Measurements from ENCODE around the gene SLC36A3. TPM values are rescaled to one million over a fixed set of nuclear protein-coding genes. Genes with fewer than 3 reads are reported as not detected.
"Not testable (repeated sequence)": the region's sequence is repeated elsewhere in the genome, so short reads cannot be mapped to it uniquely, and the experiment has no call there.

Gene SLC36A3
- total and polyA plus RNA-seq, 2 of the 8 experiments (the other 6 are each of a cell fraction or from before 2014, with no cell fraction given), result not detected

- not testable (repeated sequence) for H3K27ac ChIP-seq (ENCODE audit: low read depth, low read length); H2AFZ ChIP-seq (ENCODE audit: low read length); H3K23me2 ChIP-seq (ENCODE audit: low read depth, low read length); H2BK15ac ChIP-seq (ENCODE audit: low read length); H2BK12ac ChIP-seq (ENCODE audit: low read depth, low read length); H3K4me1 ChIP-seq (replicated peaks in 1 of 4; ENCODE audit: control insufficient read depth in 3 of 4, insufficient read depth in 4 of 4, low read length in 3 of 4); H3K23ac ChIP-seq (ENCODE audit: insufficient read length); H4K20me1 ChIP-seq (replicated peaks in 1 of 2; ENCODE audit: control insufficient read depth in 1 of 2, insufficient read depth in 2 of 2, low read length in 2 of 2); H3K4me3 ChIP-seq (ENCODE audit: extremely low read depth in 1 of 4, insufficient read depth in 2 of 4, low read depth in 3 of 4, low read length in 4 of 4); H3K4me2 ChIP-seq (ENCODE audit: insufficient read depth in 1 of 2, low read depth in 2 of 2, low read length in 2 of 2); H3K79me1 ChIP-seq (ENCODE audit: low read depth, low read length); H4K91ac ChIP-seq (replicated peaks; ENCODE audit: insufficient read length, low read length); H3K36me3 ChIP-seq (ENCODE audit: control insufficient read depth in 2 of 4, insufficient read depth in 4 of 4, low read length in 3 of 4); H2BK20ac ChIP-seq (ENCODE audit: low read length); H3K9ac ChIP-seq (replicated peaks in 1 of 4; ENCODE audit: extremely low read depth in 1 of 4, low read depth in 3 of 4, low read length in 3 of 4); H3K79me2 ChIP-seq (ENCODE audit: control insufficient read depth in 1 of 2, insufficient read depth in 2 of 2, low read length in 2 of 2); H2AK5ac ChIP-seq (ENCODE audit: low read depth, low read length); H2BK120ac ChIP-seq (replicated peaks; ENCODE audit: low read depth, low read length); FAIRE-seq; H3K56ac ChIP-seq (replicated peaks; ENCODE audit: insufficient read length, low read depth, low read length); H3K27me3 ChIP-seq (replicated peaks in 1 of 4; ENCODE audit: control insufficient read depth in 3 of 4, extremely low read depth in 1 of 4, insufficient read depth in 3 of 4, low read length in 3 of 4); H2BK5ac ChIP-seq (ENCODE audit: low read depth, low read length); H3K18ac ChIP-seq (ENCODE audit: extremely low read depth, low read length); H4K5ac ChIP-seq (ENCODE audit: insufficient read length, low read depth, low read length); H3K4ac ChIP-seq (replicated peaks; ENCODE audit: insufficient read length, low read depth, low read length); H3K9me3 ChIP-seq (ENCODE audit: insufficient read depth in 2 of 2, low read depth in 1 of 2, low read length in 1 of 2); H4K8ac ChIP-seq (ENCODE audit: extremely low read depth, insufficient read depth, low read length); H3K14ac ChIP-seq (ENCODE audit: insufficient read length)
- DNase-seq (ENCODE audit: low read depth in 1 of 2, low spot score in 2 of 2), result peak in 1 of 2 experiments; percentile 38
- CTCF ChIA-PET (ENCODE audit: partially characterized antibody), result interaction anchor here (0.6 kb wide), 1 partner anchor 214 kb away, joined by 3 read pairs; no protein-coding TSS in a partner anchor
- 90% methylated on average over 15 of the region's 15 CpGs; no CpG with 5 or more reads in 1 of the 2 experiments for WGBS, 2 experiments (ENCODE audit: extremely low coverage in 1 of 2, insufficient coverage in 1 of 2, insufficient read length in 1 of 2, insufficient replicate concordance in 2 of 2, low coverage in 1 of 2, low lambda C conversion rate in 2 of 2, missing lambda C conversion rate in 1 of 2)
- POLR2A ChIA-PET (ENCODE audit: partially characterized antibody), result interaction anchor here (0.6 to 1.4 kb wide), 2 partner anchors 22 to 478 kb away, joined by 3 to 6 read pairs; no protein-coding TSS in a partner anchor
These were observed 6.3 kb upstream of the SLC36A3 start for GRCh38 chr5:151309821-151310220.

- not testable (repeated sequence) for H4K5ac ChIP-seq (ENCODE audit: insufficient read length, low read depth, low read length); H3K79me2 ChIP-seq (ENCODE audit: control insufficient read depth in 1 of 2, insufficient read depth in 2 of 2, low read length in 2 of 2); H2BK15ac ChIP-seq (ENCODE audit: low read length); H2AFZ ChIP-seq (ENCODE audit: low read length); H3K4me2 ChIP-seq (ENCODE audit: insufficient read depth in 1 of 2, low read depth in 2 of 2, low read length in 2 of 2); H4K91ac ChIP-seq (replicated peaks; ENCODE audit: insufficient read length, low read length); H3K4me1 ChIP-seq (replicated peaks in 1 of 4; ENCODE audit: control insufficient read depth in 3 of 4, insufficient read depth in 4 of 4, low read length in 3 of 4); H3K4me3 ChIP-seq (ENCODE audit: extremely low read depth in 1 of 4, insufficient read depth in 2 of 4, low read depth in 3 of 4, low read length in 4 of 4); H2AK5ac ChIP-seq (ENCODE audit: low read depth, low read length); H3K23ac ChIP-seq (ENCODE audit: insufficient read length); H4K20me1 ChIP-seq (replicated peaks in 1 of 2; ENCODE audit: control insufficient read depth in 1 of 2, insufficient read depth in 2 of 2, low read length in 2 of 2); H3K36me3 ChIP-seq (ENCODE audit: control insufficient read depth in 2 of 4, insufficient read depth in 4 of 4, low read length in 3 of 4); H2BK20ac ChIP-seq (ENCODE audit: low read length); H3K4ac ChIP-seq (replicated peaks; ENCODE audit: insufficient read length, low read depth, low read length); H3K56ac ChIP-seq (replicated peaks; ENCODE audit: insufficient read length, low read depth, low read length); H3K23me2 ChIP-seq (ENCODE audit: low read depth, low read length); H2BK12ac ChIP-seq (ENCODE audit: low read depth, low read length); H3K27ac ChIP-seq (ENCODE audit: low read depth, low read length); H3K27me3 ChIP-seq (replicated peaks in 1 of 4; ENCODE audit: control insufficient read depth in 3 of 4, extremely low read depth in 1 of 4, insufficient read depth in 3 of 4, low read length in 3 of 4); H3K14ac ChIP-seq (ENCODE audit: insufficient read length); H3K79me1 ChIP-seq (ENCODE audit: low read depth, low read length); H3K18ac ChIP-seq (ENCODE audit: extremely low read depth, low read length); H2BK5ac ChIP-seq (ENCODE audit: low read depth, low read length); H4K8ac ChIP-seq (ENCODE audit: extremely low read depth, insufficient read depth, low read length); H3K9me3 ChIP-seq (ENCODE audit: insufficient read depth in 2 of 2, low read depth in 1 of 2, low read length in 1 of 2); H3K9ac ChIP-seq (replicated peaks in 1 of 4; ENCODE audit: extremely low read depth in 1 of 4, low read depth in 3 of 4, low read length in 3 of 4); H2BK120ac ChIP-seq (replicated peaks; ENCODE audit: low read depth, low read length); FAIRE-seq
- ChIA-PET POLR2A (ENCODE audit: partially characterized antibody) (interaction anchor here (0.6 kb wide), 1 partner anchor 479 kb away, joined by 6 read pairs; no protein-coding TSS in a partner anchor), CTCF (ENCODE audit: partially characterized antibody) (interaction anchor here (0.6 kb wide), 1 partner anchor 215 kb away, joined by 3 read pairs; no protein-coding TSS in a partner anchor)
- WGBS, 2 experiments (ENCODE audit: extremely low coverage in 1 of 2, insufficient coverage in 1 of 2, insufficient read length in 1 of 2, insufficient replicate concordance in 2 of 2, low coverage in 1 of 2, low lambda C conversion rate in 2 of 2, missing lambda C conversion rate in 1 of 2), result 96% methylated on average over 14 of the region's 27 CpGs; no CpG with 5 or more reads in 1 of the 2 experiments
- peak in 1 of 2 experiments; percentile 36 for DNase-seq (ENCODE audit: low read depth in 1 of 2, low spot score in 2 of 2)
These were observed 5.7 kb upstream of the SLC36A3 start for GRCh38 chr5:151309266-151309665.

Data from H1 (cell line).